ENCODE measurements around the gene DNAH5.

GRCh38 chr5:13993926-13994325, 49.4 kb upstream of the DNAH5 start:
- no peak for TF ChIP-seq CTCF (optimal IDR thresholded peaks at IDR 0.05 in 1 of 3, IDR thresholded peaks at IDR 0.05 in 1 of 3, conservative IDR thresholded peaks at IDR 0.05 in 1 of 3; ENCODE audit: extremely low read depth in 1 of 3, insufficient read depth in 2 of 3, low read length in 3 of 3)
- no peak for TF ChIP-seq EZH2 (IDR thresholded peaks at IDR 0.05; ENCODE audit: low read length)
